Activated naive CD4-positive, alpha-beta T cell treated with anti-CD3 and anti-CD28 coated beads, Interleukin-2, amount 50 U/mL, for 24 hours (primary cell): ENCODE data around the gene NUDCD3.
"Not testable (repeated sequence)": the region's sequence is repeated elsewhere in the genome, so short reads cannot be mapped to it uniquely, and the experiment has no call there.

Source experiments
- H3K27ac Mint-ChIP-seq: one replicate; pipeline ENCODE4 v1.8.0; 2021; ENCODE audit warnings: mild to moderate bottlenecking, mixed read lengths
- H3K27me3 Mint-ChIP-seq: one replicate; pipeline ENCODE4 v1.8.0; 2021; ENCODE audit warnings: mixed read lengths
- H3K36me3 Mint-ChIP-seq: one replicate; pipeline ENCODE4 v1.8.0; 2021; ENCODE audit warnings: mixed read lengths
- H3K4me1 Mint-ChIP-seq: one replicate; pipeline ENCODE4 v1.8.0; 2021; ENCODE audit warnings: mixed read lengths
- H3K4me3 Mint-ChIP-seq: one replicate; pipeline ENCODE4 v1.8.0; 2021; ENCODE audit warnings: mild to moderate bottlenecking, mixed read lengths
- H3K9me3 Mint-ChIP-seq: one replicate; pipeline ENCODE4 v1.8.0; 2021; ENCODE audit warnings: mixed read lengths

Gene NUDCD3

GRCh38 chr7:44522315-44522714 is 31.9 kb upstream of the NUDCD3 start:
- Mint-ChIP-seq H3K9me3 (peaks cover 4% of the 10 kb centered on the region), H3K4me3 (no peak overlapping the region), H3K27ac (no peak overlapping the region), H3K4me1 (no peaks in the 10 kb centered on the region), H3K27me3 (peaks cover 4% of the 10 kb centered on the region), H3K36me3 (peaks cover 6% of the 10 kb centered on the region)

GRCh38 chr7:44521347-44522095 is 31.1 kb upstream of the NUDCD3 start:
- Mint-ChIP-seq H3K27ac (no peak overlapping the region), H3K9me3 (peaks cover 4% of the 10 kb centered on the region), H3K36me3 (peaks cover 6% of the 10 kb centered on the region)

GRCh38 chr7:44520574-44520973 is 30.1 kb upstream of the NUDCD3 start:
- H3K36me3 Mint-ChIP-seq = peaks cover 6% of the 10 kb centered on the region
- no peak overlapping the region for H3K4me3 Mint-ChIP-seq
- H3K9me3 Mint-ChIP-seq = peaks cover 4% of the 10 kb centered on the region
- H3K4me1 Mint-ChIP-seq = no peaks in the 10 kb centered on the region
- H3K27me3 Mint-ChIP-seq = peaks cover 4% of the 10 kb centered on the region
- no peak overlapping the region for H3K27ac Mint-ChIP-seq

More at GRCh38 chr7:44521347-44522095, 31.1 kb upstream of the NUDCD3 start:
- peaks cover 4% of the 10 kb centered on the region for H3K27me3 Mint-ChIP-seq
- no peak overlapping the region for H3K4me3 Mint-ChIP-seq
- H3K4me1 Mint-ChIP-seq = no peaks in the 10 kb centered on the region

- H3K27ac Mint-ChIP-seq = no peak overlapping the region
- peaks cover 3% of the 10 kb centered on the region for H3K36me3 Mint-ChIP-seq
- peaks cover 4% of the 10 kb centered on the region for H3K27me3 Mint-ChIP-seq
Measured at GRCh38 chr7:44519546-44519945, 29.1 kb upstream of the NUDCD3 start.

GRCh38 chr7:44518761-44519160 is 28.3 kb upstream of the NUDCD3 start:
- no peak overlapping the region for H3K27ac Mint-ChIP-seq

More at GRCh38 chr7:44519546-44519945, 29.1 kb upstream of the NUDCD3 start:
- Mint-ChIP-seq H3K4me1 (no peaks in the 10 kb centered on the region), H3K9me3 (peaks cover 4% of the 10 kb centered on the region), H3K4me3 (no peak overlapping the region)

GRCh38 chr7:44517175-44517574 is 26.7 kb upstream of the NUDCD3 start:
- no peak overlapping the region for H3K27ac Mint-ChIP-seq
- H3K4me3 Mint-ChIP-seq = no peak overlapping the region
- H3K36me3 Mint-ChIP-seq = no peaks in the 10 kb centered on the region
- no peaks in the 10 kb centered on the region for H3K9me3 Mint-ChIP-seq
- H3K4me1 Mint-ChIP-seq = no peaks in the 10 kb centered on the region
- H3K27me3 Mint-ChIP-seq = no peaks in the 10 kb centered on the region

More at GRCh38 chr7:44518761-44519160, 28.3 kb upstream of the NUDCD3 start:
- Mint-ChIP-seq H3K27me3 (peaks cover 2% of the 10 kb centered on the region), H3K4me3 (no peak overlapping the region), H3K9me3 (peaks cover under 1% of the 10 kb centered on the region), H3K4me1 (no peaks in the 10 kb centered on the region), H3K36me3 (no peaks in the 10 kb centered on the region)

- H3K27ac Mint-ChIP-seq = no peak overlapping the region
- no peaks in the 10 kb centered on the region for H3K36me3 Mint-ChIP-seq
- H3K4me3 Mint-ChIP-seq = no peak overlapping the region
- peaks cover 1% of the 10 kb centered on the region for H3K27me3 Mint-ChIP-seq
- no peaks in the 10 kb centered on the region for H3K9me3 Mint-ChIP-seq
- H3K4me1 Mint-ChIP-seq = no peaks in the 10 kb centered on the region
Measured at GRCh38 chr7:44515590-44516268, 25.3 kb upstream of the NUDCD3 start.

GRCh38 chr7:44512736-44513135 is 22.3 kb upstream of the NUDCD3 start:
- no peaks in the 10 kb centered on the region for H3K9me3 Mint-ChIP-seq
- H3K27me3 Mint-ChIP-seq = peaks cover 1% of the 10 kb centered on the region
- peaks cover 6% of the 10 kb centered on the region for H3K4me1 Mint-ChIP-seq
- no peaks in the 10 kb centered on the region for H3K36me3 Mint-ChIP-seq
- H3K27ac Mint-ChIP-seq = no peak overlapping the region
- H3K4me3 Mint-ChIP-seq = no peak overlapping the region

GRCh38 chr7:44511863-44512468 is 21.5 kb upstream of the NUDCD3 start:
- peaks cover 6% of the 10 kb centered on the region for H3K4me1 Mint-ChIP-seq
- no peaks in the 10 kb centered on the region for H3K36me3 Mint-ChIP-seq
- no peaks in the 10 kb centered on the region for H3K9me3 Mint-ChIP-seq
- H3K27me3 Mint-ChIP-seq = peaks cover 1% of the 10 kb centered on the region
- H3K4me3 Mint-ChIP-seq = no peak overlapping the region
- no peak overlapping the region for H3K27ac Mint-ChIP-seq

- Mint-ChIP-seq H3K4me3 (no peak overlapping the region), H3K4me1 (peaks cover 6% of the 10 kb centered on the region), H3K9me3 (no peaks in the 10 kb centered on the region), H3K27ac (no peak overlapping the region), H3K27me3 (peaks cover 1% of the 10 kb centered on the region), H3K36me3 (no peaks in the 10 kb centered on the region)
Measured at GRCh38 chr7:44511236-44511635, 20.8 kb upstream of the NUDCD3 start.

- H3K9me3 Mint-ChIP-seq = no peaks in the 10 kb centered on the region
- H3K36me3 Mint-ChIP-seq = no peaks in the 10 kb centered on the region
- H3K27me3 Mint-ChIP-seq = peaks cover 3% of the 10 kb centered on the region
- H3K4me3 Mint-ChIP-seq = no peak overlapping the region
- no peak overlapping the region for H3K27ac Mint-ChIP-seq
- H3K4me1 Mint-ChIP-seq = peaks cover 6% of the 10 kb centered on the region
Measured at GRCh38 chr7:44508328-44509030, 18.0 kb upstream of the NUDCD3 start.

- H3K27me3 Mint-ChIP-seq, H3K36me3 Mint-ChIP-seq, H3K4me3 Mint-ChIP-seq, H3K9me3 Mint-ChIP-seq, H3K27ac Mint-ChIP-seq, H3K4me1 Mint-ChIP-seq: not testable (repeated sequence)
Measured at GRCh38 chr7:44506592-44507288, 16.3 kb upstream of the NUDCD3 start.

- no peak overlapping the region for H3K27ac Mint-ChIP-seq
- H3K9me3 Mint-ChIP-seq = no peaks in the 10 kb centered on the region
- H3K27me3 Mint-ChIP-seq = peaks cover 3% of the 10 kb centered on the region
- no peak overlapping the region for H3K4me3 Mint-ChIP-seq
- H3K4me1 Mint-ChIP-seq = peaks cover 6% of the 10 kb centered on the region
- H3K36me3 Mint-ChIP-seq = no peaks in the 10 kb centered on the region
Measured at GRCh38 chr7:44505595-44505994, 15.1 kb upstream of the NUDCD3 start.

- peaks cover under 1% of the 10 kb centered on the region for H3K27me3 Mint-ChIP-seq
- no peaks in the 10 kb centered on the region for H3K4me1 Mint-ChIP-seq
- no peaks in the 10 kb centered on the region for H3K9me3 Mint-ChIP-seq
- no peak overlapping the region for H3K27ac Mint-ChIP-seq
- H3K36me3 Mint-ChIP-seq = no peaks in the 10 kb centered on the region
- H3K4me3 Mint-ChIP-seq = no peak overlapping the region
Measured at GRCh38 chr7:44498230-44498954, 7.9 kb upstream of the NUDCD3 start.
